ENCODE measurements around the gene MDH1B. TPM values are rescaled to one million over a fixed set of nuclear protein-coding genes. Genes with fewer than 3 reads are reported as not detected.
A peak's percentile ranks its signal among the peaks of the same experiment; 100 is the strongest.

Gene MDH1B
- polyA plus RNA-seq, 2 of the 4 experiments (the other 2 are of a cell fraction), result 2.8 to 3.2 TPM

DNA sequence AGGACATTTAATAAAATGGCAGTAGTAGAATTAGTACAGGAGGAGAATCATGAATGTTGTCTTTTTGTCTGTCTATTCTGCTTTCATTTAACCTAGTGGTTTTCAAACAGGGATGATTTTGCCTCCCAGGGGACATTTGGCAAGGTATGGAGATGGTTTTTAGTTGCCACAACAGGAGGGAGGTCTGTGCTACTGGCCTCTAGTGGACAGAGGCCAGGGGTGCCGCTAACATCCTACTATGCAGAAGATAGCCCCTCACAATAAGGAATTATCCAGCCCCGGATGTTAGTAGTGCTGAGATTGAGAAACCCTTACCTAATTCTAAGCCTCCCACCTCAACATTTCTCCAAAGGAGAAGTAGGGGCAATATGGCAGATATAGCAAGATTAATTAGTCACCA lies 18.6 kb upstream of the MDH1B start:
- 0 out of 3 replicates have a peak, but pooled peaks cover 5% of the 10 kb centered on the region for H3K9me3 ChIP-seq
- ATAC-seq (peak; percentile 93 to 95; a peak in 5 of 6 replicates), DNase-seq (ENCODE audit: low read depth in 1 of 2, low spot score in 1 of 2) (peak in 1 of 2 experiments; percentile 19), FAIRE-seq (no peak)
- TF ChIP-seq, protein P1, sequence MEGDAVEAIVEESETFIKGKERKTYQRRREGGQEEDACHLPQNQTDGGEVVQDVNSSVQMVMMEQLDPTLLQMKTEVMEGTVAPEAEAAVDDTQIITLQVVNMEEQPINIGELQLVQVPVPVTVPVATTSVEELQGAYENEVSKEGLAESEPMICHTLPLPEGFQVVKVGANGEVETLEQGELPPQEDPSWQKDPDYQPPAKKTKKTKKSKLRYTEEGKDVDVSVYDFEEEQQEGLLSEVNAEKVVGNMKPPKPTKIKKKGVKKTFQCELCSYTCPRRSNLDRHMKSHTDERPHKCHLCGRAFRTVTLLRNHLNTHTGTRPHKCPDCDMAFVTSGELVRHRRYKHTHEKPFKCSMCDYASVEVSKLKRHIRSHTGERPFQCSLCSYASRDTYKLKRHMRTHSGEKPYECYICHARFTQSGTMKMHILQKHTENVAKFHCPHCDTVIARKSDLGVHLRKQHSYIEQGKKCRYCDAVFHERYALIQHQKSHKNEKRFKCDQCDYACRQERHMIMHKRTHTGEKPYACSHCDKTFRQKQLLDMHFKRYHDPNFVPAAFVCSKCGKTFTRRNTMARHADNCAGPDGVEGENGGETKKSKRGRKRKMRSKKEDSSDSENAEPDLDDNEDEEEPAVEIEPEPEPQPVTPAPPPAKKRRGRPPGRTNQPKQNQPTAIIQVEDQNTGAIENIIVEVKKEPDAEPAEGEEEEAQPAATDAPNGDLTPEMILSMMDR (IDR thresholded peaks at IDR 0.05), result peak; percentile 46
- TF ChIP-seq SMC3 (IDR thresholded peaks at IDR 0.05), result 0 out of 3 replicates have a peak, but pooled peaks have one; percentile 10
- TF ChIP-seq, protein P2, sequence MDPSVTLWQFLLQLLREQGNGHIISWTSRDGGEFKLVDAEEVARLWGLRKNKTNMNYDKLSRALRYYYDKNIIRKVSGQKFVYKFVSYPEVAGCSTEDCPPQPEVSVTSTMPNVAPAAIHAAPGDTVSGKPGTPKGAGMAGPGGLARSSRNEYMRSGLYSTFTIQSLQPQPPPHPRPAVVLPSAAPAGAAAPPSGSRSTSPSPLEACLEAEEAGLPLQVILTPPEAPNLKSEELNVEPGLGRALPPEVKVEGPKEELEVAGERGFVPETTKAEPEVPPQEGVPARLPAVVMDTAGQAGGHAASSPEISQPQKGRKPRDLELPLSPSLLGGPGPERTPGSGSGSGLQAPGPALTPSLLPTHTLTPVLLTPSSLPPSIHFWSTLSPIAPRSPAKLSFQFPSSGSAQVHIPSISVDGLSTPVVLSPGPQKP (IDR thresholded peaks at IDR 0.05; ENCODE audit: low read depth, low read length), result no peak
- no peak for TF ChIP-seq POLR2AphosphoS2 (conservative IDR thresholded peaks at IDR 0.05; ENCODE audit: low read length)
- no peak for TF ChIP-seq CHD2 (IDR thresholded peaks at IDR 0.05; ENCODE audit: low read length, partially characterized antibody)
- no peak for TF ChIP-seq BHLHE40 (IDR thresholded peaks at IDR 0.05; ENCODE audit: low read depth, low read length)
- TF ChIP-seq PHF8 (IDR thresholded peaks at IDR 0.05; ENCODE audit: borderline replicate concordance, low read depth), result no peak
- no peak for TF ChIP-seq FOXS1 (CRISPR knock-in tag; IDR thresholded peaks at IDR 0.05)
- TF ChIP-seq CBX2 (IDR thresholded peaks at IDR 0.05; ENCODE audit: borderline replicate concordance, low read depth), result no peak
- TF ChIP-seq, protein P3, sequence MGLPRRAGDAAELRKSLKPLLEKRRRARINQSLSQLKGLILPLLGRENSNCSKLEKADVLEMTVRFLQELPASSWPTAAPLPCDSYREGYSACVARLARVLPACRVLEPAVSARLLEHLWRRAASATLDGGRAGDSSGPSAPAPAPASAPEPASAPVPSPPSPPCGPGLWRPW (IDR thresholded peaks at IDR 0.05), result no peak
- no peak for TF ChIP-seq HDAC2 (IDR thresholded peaks at IDR 0.05)
- no peak overlapping the region for H3K27ac ChIP-seq
- WGBS (ENCODE audit: missing lambda C conversion rate), result 85% methylated on average over 2 of the region's 2 CpGs
- no peak overlapping the region for H3K4me2 ChIP-seq
- no peaks in the 10 kb centered on the region for H3K4me1 ChIP-seq
- ChIA-PET CTCF (interaction anchor here (0.6 to 3.7 kb wide), 4 partner anchors 11 to 923 kb away, joined by 4 to 23 read pairs (median 12); no protein-coding TSS in a partner anchor), POLR2A (no interaction called here)
- H3K4me3 ChIP-seq, result no peak overlapping the region

DNA sequence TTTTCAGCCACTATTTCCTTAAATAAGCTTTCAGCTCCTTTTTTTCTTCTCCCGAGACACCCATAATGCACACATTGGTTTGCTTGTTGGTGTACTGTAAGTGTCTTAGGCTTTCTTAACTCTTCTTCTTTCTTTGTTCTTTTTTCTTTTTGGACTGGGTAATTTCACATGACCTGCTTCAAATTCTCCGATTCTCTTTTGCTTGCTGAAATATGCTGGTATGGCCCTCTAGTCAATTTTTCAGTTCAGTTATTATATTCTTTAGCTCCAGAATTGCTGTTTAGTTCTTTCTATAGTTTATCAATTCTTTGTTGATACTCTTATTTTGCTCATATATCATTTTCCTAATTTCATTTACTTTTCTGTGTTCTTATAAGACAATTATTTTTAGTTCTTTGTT lies 15.5 kb upstream of the MDH1B start:
- POLR2A ChIA-PET, result interaction anchor here (0.6 kb wide), 1 partner anchor 85 kb away, joined by 5 read pairs; no protein-coding TSS in a partner anchor

More for the DNA sequence above, 15.5 kb upstream of the MDH1B start:
- ATAC-seq (no peak), FAIRE-seq (no peak), DNase-seq (ENCODE audit: low read depth in 1 of 2, low spot score in 1 of 2) (no peak)
- H3K27ac ChIP-seq, result no peak overlapping the region
- H3K4me1 ChIP-seq, result no peaks in the 10 kb centered on the region
- no peak overlapping the region for H3K4me3 ChIP-seq
- H3K9me3 ChIP-seq, result peaks cover 21% of the 10 kb centered on the region
- no peak overlapping the region for H3K4me2 ChIP-seq
- WGBS (ENCODE audit: missing lambda C conversion rate), result 95% methylated on average over 2 of the region's 2 CpGs
- CTCF ChIA-PET, result interaction anchor here (0.6 to 3.7 kb wide), 15 partner anchors 8 to 1450 kb away, joined by 3 to 23 read pairs (median 3); partner anchors contain the start of genes FASTKD2 and MDH1B
- TF ChIP-seq CHD2 (IDR thresholded peaks at IDR 0.05; ENCODE audit: low read length, partially characterized antibody), result no peak
- TF ChIP-seq CEBPB (IDR thresholded peaks at IDR 0.05), result no peak
- no peak for TF ChIP-seq ZSCAN20 (CRISPR knock-in tag; IDR thresholded peaks at IDR 0.05)
- no peak for TF ChIP-seq TFCP2L1 (CRISPR knock-in tag; IDR thresholded peaks at IDR 0.05)
- TF ChIP-seq, protein P4, sequence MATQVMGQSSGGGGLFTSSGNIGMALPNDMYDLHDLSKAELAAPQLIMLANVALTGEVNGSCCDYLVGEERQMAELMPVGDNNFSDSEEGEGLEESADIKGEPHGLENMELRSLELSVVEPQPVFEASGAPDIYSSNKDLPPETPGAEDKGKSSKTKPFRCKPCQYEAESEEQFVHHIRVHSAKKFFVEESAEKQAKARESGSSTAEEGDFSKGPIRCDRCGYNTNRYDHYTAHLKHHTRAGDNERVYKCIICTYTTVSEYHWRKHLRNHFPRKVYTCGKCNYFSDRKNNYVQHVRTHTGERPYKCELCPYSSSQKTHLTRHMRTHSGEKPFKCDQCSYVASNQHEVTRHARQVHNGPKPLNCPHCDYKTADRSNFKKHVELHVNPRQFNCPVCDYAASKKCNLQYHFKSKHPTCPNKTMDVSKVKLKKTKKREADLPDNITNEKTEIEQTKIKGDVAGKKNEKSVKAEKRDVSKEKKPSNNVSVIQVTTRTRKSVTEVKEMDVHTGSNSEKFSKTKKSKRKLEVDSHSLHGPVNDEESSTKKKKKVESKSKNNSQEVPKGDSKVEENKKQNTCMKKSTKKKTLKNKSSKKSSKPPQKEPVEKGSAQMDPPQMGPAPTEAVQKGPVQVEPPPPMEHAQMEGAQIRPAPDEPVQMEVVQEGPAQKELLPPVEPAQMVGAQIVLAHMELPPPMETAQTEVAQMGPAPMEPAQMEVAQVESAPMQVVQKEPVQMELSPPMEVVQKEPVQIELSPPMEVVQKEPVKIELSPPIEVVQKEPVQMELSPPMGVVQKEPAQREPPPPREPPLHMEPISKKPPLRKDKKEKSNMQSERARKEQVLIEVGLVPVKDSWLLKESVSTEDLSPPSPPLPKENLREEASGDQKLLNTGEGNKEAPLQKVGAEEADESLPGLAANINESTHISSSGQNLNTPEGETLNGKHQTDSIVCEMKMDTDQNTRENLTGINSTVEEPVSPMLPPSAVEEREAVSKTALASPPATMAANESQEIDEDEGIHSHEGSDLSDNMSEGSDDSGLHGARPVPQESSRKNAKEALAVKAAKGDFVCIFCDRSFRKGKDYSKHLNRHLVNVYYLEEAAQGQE (IDR thresholded peaks at IDR 0.05), result no peak
- TF ChIP-seq HOXB5 (CRISPR knock-in tag; IDR thresholded peaks at IDR 0.05), result no peak
- TF ChIP-seq RARB (CRISPR knock-in tag; IDR thresholded peaks at IDR 0.05), result no peak
- TF ChIP-seq NFE2L2 (conservative IDR thresholded peaks at IDR 0.05; ENCODE audit: low read length), result no peak
- TF ChIP-seq NR3C1 (IDR thresholded peaks at IDR 0.05), result no peak
- no peak for TF ChIP-seq POLR2A (IDR thresholded peaks at IDR 0.05; ENCODE audit: low read length)

Data from A549 (cell line).